Urothelium cell line (cell line): Measurements from ENCODE around the gene NOC2L.

Experiments
- DNase-seq: peaks from one replicate; pipeline ENCODE4 v3.0.0; 2011; ENCODE audit warnings: low spot score, mixed read lengths
- FAIRE-seq: peaks from 2 replicates; lab custom pipeline; 2011; peaks lifted over from hg19 to GRCh38; lab: Jason Lieb, UNC

The NOC2L gene

DNA sequence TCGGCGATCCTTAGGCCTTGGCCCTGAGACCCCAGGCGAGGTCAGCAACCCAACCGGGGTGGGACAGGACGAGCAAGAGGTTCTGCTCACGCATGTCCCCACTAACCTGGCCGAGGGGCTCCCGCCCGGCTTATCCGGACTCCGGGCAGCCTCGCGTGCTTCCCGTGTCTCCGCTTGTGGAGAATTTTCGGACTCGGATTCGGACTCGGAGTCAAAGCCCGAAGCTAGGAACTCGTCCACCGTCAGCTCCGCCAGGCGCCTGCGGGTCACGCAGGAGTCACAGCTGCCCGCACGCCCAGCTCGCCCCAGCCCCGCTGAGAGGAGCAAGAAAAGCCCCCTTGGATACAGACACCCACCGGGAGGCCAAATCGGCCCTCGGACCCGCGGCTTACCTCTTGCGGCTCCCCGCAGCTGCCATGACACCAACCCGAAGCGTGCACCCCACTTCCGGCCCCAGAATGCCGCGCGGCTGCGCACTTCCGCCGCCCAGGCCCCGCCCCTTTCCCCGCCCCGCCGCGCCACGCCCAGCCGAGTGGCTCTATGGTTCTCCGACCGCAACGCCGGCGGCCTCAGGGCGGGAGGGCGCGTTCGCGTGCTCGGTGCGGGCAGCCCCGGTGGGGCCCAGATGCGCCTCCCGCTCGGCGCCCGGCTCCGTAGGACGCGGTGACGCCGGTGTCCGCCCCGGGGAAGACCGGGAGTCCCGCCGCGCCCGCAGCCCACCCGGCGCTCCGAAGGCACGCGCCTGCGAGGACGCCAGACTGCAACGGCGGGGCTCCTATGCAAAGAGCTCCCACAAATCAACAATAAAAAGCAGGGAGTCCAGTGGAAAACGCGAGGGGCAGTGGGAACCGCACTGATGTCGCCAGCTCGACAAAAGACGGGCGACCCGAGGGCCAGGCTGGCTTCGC, at the start of gene NOC2L:
NOC2L (minus strand) TSS at position 434 of the 908 bp plus-strand sequence; CDS start at position 418, 16 bp downstream.
- FAIRE-seq (no peak), DNase-seq (peak; percentile 86)

DNA sequence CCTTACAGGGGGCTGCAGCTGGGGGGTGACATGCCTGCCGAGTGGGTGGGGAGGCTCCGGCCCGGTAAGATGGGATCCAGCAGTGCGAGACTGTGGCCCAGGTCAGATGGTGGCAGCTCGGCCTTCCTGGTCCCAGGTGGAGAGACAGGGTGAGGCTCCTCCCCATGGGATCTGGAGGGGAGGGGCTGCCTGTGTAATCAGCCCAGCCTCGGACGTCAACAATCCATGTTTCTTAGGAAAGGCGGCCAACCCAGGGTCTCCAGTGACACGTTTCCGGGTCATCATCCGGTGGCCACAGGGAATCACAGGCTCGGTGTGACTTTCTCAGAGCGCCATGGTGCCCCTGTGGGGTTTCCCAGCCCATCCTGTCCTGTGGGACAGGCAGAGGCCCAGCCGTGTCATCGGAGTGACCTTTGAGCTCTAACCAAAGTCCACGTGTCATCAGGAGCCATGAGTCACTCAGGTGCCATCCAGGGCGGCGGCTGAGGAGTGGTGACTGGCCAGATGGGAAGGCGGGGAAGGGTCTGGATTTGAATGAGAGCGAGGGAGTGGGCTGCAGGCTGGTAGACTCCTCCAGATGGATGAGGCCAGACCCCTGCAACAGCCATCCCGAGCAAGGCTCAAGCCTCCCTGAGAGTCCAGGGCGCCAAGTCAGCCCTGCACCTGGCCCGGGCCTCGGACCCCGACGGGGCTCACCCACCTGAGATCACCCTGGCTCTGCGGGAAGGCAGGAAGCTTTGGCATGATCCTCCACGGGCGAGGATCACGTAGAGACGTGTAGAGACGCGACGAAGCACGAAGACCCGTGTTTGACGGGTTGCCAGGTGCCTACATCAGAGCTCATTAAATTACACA, 47.5 kb upstream of the NOC2L start:
- FAIRE-seq, result no peak
- DNase-seq, result no peak

DNA sequence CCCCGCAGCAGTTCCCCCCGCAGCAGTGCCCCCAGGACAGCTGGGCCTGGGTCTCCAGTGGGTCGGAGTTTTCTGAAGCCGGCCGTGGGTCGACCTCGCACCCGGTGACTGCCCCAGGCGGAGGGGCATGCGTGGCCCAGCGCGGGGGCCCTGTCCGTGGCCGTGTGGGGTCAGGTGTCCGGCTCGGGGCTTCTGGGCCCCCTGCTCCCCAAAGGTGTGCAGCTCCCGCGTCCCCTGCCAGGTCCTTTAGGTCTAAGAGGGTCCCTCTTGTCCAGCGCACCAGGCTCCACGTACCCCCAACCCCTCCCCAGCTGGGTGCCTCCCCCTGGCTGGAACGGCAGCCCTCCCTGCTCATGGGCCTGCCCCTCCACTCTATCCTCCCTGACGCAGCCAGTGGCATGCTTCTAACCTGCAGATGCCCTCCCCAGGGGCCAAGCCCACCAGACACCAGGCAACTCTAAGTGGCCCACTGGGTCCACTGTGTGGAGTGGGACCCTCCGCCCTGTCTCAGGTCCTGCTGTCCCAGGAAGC, 46.8 kb upstream of the NOC2L start:
- DNase-seq (no peak), FAIRE-seq (no peak)

DNA sequence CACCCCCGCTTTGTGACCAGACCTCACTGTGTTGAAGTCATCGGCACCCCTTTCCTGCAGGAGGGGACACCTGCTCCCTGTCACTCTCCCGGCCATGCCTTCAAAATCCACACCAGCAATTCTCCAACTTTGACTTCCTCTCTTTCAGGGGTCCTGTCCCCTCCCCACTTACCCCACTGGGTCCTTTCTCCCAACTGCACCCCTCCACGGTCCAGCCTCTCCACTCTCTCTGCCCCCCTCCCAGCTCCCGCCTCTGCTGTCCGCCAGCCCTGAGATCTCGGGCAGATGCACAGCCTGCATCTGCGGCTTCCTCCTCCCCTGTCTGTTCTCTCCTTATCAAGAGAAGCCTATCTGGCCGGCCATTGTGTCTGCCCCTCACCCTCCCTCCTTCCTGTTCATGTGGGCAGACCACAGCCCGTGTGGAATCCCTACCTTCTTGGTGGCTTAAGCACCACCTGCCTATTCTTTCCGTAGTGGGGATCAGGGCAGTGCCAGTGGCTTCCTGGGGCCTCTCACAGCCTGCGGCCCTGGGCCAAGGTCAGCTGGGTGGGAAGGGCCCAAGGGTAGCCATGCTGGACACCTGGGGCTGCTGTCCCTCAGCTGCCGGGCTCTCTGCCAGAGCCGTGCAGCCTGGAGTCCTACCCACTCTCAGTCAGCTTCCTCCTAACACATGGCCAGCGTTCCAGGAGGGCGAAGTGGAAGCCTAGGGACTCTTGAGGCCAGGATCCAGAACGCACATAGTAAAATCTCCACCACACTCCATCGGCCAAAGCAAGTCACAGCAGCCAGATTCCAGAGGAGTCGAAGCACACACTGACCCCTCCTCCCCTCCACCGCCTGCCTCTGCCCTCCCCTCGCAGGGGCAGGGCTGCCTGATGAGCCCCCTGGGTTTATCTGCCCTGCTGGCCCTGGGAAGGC, 46.0 kb upstream of the NOC2L start:
- DNase-seq (no peak), FAIRE-seq (no peak)

DNA sequence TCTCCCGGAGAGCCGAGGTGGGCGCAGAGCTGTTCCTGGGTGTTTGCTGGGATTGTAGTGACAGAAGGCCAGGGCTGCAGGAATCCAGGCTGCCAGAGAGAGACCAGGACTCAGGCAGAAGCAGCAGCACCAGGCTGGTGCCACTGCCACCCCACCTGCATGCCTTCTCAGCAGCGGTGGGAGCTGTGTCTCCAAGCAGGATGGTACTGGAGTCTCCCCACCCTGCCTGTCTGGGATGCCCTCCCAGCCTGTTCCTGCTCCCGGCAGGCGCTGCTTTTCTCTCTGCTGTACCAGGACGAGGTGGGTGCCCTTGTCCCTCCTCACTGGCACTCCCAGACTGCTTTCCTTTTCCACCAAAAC, 45.3 kb upstream of the NOC2L start:
- no peak for DNase-seq
- FAIRE-seq, result no peak

DNA sequence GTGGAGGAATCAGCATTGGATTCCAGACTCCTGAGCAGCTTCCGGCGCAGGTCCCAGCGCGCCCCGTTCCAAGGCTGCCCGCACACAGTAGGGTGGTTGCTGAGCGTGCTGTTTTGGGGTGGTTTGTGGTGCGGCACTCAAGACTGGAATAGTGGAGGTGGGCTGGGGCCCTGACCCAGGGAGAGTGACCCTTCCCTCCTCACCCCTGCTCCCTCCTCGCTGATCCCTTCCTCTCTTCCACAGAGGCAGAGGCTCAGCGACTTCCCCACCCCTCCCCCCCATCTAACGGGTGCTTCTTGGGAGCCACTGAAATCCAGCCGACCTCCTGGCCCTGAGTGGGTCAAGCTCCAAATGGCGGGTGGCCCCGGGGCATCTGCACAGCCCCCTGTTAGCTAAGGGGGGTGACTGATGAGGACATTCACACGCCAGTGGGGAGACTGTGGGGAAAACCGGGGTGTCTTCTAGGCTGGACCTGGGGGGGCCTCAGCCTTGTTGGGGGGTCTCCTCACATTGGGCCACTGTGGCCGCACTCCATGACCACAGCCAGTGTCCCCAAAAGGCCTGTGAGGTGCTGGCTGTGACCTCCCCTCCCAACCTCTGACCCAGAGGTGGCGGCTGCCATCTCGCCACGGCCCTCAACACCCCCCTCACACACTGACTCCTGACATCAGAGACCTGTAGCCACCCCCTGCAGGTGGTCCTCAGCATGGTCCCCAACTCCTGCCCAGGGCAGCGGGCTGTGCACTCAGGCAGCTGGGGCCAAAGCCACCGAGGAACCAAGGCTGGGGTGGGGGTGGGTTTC, 44.8 kb upstream of the NOC2L start:
- FAIRE-seq, result no peak
- DNase-seq, result no peak

DNA sequence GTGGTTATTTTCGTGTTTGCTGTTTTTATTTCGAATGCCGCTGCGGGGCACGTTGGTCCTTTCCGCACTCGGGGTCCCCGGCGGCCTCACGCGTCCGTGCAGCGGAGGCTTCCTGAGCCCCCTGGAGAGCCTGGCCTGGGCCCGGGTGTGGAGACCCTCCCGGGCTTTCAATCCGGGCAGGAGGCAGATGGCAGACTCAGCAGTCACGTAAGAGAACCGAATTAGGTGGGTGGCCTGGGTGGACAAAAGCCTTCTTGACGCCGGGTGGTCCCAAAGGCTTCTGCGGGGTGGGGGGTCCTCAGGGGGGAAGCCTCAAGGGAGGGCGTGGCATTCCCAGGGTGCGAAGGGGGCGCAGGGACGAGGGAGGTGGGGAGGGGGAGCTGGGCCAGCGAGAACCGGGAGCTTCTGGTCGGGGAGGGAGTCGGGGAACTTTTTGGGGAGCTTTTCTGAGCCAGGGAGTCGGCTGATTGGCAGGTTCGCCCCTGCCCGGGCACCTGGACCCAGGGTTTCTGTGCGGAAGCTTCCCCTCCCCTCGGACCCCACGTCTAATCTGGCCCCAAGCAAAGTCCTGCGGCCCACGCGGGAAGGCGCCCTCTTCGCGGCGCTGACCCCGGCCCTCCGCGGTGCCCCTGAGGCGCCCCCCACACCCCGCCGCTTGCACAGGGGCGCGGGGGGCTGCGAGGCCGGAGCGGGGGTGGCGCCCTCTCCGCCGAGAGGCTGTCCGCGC, 42.2 kb upstream of the NOC2L start:
- FAIRE-seq (no peak), DNase-seq (no peak)

DNA sequence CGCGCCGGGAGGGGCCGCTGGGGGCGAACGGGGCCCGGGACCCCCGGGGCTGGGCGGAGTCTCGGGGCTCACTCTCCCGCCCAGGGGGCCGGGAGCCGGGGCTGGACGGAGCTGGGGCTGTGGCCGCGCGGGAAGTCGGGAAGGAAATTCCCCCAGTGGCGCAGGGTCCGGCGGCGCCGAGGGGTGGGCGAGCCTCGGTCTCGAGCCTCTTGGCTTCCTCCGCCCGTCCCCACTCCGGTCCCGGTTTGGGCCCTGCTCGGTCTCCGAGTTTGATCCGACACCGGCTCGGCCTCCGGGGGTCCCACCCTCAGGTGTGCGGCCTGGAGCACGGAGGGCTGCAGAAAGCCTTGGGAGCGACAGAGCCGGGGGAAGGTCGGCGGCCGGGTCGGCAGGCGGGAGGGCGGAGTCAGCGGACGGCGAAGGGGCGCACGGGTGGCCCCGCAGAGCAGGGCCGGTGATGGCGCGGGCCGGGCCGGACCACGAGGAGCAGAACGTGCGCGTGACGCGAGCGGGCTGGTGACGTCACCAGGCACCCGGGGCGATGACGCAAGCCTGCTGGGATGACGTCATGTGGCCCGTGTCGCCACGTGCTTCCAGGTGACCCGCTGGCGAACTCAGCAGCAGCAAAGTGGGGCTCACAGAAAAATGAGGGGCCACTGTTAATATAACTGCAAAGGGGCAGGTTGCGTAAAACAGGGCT, 41.5 kb upstream of the NOC2L start:
- FAIRE-seq, result no peak
- no peak for DNase-seq

DNA sequence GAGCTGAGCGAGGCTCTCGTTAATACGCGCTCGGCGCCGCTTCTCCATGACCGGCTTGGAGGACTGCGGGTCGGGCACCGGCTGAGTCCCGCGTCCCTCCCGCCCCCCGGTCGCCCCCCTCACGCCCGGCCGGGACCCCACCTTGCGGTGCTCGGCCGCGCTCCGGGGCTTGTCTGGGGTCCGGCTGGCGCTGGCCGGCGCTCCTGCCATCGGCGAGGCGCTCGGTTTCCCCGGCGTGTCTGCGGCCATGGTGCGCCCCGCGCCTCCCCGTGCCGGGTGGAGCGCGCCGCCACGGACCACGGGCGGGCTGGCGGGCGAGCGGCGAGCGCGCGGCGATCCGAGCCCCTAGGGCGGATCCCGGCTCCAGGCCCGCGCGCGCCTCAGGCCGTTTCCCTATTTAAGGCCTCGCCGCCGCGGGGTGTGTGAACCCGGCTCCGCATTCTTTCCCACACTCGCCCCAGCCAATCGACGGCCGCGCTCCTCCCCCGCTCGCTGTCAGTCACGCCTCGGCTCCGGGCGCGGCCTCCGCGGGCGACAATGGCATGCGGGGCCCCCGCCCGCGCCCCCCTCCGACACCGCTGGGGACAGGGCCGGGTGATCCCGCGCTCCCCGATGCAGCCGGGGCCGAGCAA, 40.8 kb upstream of the NOC2L start, which contains the start of gene HES4:
HES4 (minus strand) TSS at position 373 of the 632 bp plus-strand sequence; CDS start at position 249, 124 bp downstream.
- FAIRE-seq (no peak), DNase-seq (no peak)

DNA sequence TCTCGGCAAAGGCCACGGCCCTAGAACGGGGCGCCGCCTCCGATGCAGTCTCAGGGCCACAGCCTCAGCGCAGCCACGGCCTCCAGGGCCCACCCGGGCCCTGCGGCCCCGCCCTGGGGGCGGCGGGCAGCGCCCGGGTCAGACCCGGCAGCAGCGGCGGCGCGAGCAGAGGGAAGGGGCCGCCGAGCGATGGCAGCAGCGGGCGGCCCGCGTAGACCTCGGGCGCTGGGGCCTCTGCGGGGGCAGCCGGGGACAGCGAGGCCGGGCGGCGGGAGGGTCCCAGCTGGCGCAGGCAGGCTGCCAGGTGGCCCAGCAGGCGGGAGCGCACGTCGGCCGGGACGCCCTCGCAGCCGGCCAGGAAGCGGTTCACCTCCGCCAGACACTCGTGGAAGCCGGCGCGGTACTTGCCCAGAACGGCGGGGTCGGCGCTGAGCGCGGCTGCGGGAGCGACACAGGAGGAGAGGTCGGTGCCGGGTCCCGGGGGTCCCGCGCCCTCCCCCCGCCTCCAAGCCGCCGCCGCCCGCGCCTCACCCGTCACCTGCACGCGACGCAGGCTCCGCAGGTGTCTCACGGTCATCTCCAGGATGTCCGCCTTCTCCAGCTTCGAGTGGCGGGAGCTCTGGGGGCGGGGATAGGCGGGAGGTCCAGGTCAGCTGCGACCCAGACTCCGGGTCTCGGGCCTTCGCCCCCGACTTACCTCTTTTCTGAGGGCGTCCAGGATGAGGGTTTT, 40.1 kb upstream of the NOC2L start:
- DNase-seq, result no peak
- FAIRE-seq, result no peak

DNA sequence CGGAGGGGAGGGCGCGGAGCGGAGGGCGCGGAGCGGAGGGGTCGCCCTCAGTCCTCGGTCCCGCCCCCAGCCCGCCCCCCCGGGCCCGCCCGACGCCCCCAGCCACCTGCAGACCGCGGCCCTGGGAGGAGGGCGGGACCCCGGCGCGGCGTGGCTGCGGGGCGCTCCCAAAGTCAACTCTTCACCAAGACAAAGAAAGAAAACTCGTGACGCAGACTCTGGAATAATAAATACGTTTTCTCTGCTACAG, 39.6 kb upstream of the NOC2L start:
- DNase-seq, result no peak
- FAIRE-seq, result no peak

DNA sequence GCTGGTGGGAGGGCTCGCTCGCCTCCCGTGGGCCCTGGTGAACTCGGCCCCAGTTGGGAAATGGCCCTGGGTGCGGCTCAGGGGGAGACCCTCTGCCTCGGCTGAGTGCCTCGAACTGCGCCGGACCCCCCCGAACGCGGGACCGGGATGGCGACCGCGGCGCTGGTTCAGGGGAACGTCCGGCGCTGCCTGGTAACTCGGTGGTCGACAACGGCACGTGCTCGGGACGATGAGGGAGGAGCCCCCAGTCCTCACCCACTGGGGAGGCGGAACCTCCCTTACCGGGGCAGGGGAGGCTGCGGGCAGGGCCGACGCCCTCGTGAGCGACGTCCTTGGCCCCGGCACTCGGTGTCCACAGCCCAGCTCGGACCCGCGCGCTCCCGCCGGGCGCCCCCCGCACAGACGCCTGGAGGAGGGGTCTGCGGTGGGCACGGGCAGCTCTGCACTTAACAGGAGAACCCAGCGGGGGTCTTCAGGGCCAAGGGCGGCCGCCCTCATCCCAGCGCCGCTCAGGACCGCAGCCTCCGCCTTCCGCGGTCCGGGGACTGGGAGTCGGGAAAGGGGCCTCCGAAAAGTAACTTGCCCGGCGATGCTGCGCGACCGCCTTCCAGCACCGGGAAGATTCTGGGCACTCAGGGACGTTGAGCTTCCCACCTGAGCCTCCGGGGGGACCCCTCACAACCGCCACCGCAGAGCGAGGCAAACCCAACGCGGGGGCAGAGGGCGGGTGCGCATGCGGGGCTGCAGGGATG, 39.1 kb upstream of the NOC2L start:
- DNase-seq (no peak), FAIRE-seq (no peak)

DNA sequence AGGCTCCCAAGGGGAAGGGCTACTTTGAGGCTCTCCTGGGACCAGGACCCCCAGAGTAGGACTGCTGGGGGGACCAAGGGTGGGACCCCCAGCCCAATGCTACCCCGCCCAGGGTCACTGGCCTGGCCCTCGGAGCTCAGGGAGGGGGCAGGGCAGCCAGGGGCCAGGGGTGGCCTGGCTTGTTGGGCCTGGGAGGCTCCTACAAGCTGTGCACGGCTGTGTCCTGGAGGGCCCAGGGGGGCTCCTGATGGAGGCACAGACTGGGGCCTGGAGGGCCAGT, 38.6 kb upstream of the NOC2L start:
- no peak for FAIRE-seq

DNA sequence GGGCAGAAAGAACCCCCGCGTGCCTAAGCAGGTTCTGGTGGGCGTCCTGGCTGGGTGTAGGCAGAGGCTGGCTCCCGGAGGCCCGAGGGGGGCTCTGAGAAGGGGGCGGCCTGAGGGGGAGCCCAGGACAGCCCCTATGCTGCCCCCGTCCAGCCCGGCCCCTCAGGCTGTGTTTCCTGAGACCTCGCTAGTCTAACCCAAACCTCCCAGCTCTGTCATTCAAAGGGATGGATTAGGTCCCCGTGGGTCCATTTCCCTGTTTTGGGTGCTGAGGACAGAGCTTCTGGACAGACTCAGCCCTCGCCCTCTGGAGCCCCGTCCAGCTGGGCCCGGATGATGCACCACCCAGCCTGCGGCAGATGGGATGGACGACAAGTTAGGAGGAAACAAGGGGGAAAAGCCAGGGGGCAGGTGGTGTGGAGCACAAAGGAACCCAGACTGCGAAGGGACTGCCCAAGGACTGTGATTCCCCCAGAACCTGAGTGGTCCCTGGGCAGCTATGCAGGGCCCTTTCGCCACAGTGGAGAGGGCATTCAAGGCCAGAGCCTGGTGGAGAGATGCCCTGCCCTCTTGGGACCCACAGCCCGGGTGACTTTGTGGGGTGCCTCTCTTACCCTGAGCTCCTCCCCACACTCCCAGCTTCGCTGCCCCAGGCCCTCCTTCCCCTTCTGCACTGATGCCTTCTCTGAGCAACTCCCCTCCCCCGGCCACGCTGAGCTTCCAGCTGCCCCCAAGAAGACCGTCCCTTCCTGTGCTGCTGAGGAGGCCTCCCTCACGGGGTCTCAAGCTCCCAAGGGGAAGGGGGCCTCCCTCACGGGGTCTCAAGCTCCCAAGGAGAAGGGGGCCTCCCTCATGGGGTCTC, 38.0 kb upstream of the NOC2L start:
- no peak for FAIRE-seq

More for the DNA sequence above, 38.6 kb upstream of the NOC2L start:
- no peak for DNase-seq

DNA sequence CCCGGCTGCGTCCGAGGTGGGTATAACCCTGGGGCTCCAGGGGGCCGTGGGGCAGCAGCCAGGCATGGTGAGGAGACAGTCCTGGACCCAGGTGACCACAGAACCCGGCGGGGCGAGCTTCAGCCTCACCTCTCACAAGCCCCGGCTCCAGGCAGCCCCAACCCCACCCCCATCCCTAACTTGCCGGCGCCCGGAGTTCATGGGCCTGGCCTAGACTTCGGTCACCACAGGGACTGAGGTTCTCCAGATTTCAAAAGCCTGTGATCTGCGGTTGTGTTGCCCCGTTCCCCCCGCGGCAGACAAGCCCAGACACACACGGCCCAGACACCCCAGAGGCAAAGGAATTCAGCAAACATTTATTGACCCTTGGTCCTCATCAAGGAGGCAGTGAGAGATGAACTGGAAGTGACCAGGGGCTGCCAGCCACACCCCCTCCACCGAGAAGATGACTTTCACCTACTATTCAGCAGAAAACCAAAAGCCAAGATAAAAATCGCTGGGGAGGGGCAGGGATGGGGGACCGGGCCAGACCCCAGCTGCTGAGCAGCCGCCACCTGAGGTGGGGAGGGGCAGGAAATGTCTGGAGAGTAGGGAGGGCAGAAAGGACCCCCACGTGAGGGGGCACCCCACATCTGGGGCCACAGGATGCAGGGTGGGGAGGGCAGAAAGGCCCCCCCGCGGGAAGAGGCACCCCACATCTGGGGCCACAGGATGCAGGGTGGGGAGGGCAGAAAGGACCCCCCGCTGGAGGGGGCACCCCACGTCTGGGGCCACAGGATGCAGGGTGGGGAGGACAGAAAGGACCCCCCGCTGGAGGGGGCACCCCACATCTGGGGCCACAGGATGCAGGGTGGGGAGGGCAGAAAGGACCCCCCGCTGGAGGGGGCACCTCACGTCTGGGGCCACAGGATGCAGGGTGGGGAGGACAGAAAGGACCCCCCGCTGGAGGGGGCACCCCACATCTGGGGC, 36.9 kb upstream of the NOC2L start:
- FAIRE-seq (no peak), DNase-seq (no peak)

More for the DNA sequence above, 38.0 kb upstream of the NOC2L start:
- DNase-seq, result no peak
